Loucy (cell line): Measurements from ENCODE around the gene MED8.

Source experiments
- EZH2phosphoT487 ChIP-seq: fragments of 200-600 bp; IDR thresholded peaks from 2 replicates; pipeline ENCODE4 v1.6.1; 2018; ENCODE audit warnings: antibody characterized with exemption, mild to moderate bottlenecking, moderate library complexity, borderline replicate concordance
- TF ChIP-seq, protein P1 (sequence below): fragments of 200-600 bp; sonication (generic); conservative IDR thresholded peaks from 2 replicates; pipeline ENCODE4 v1.5.1; 2014; ENCODE audit warnings: mild to moderate bottlenecking, antibody characterized with exemption, low read length

DNA sequence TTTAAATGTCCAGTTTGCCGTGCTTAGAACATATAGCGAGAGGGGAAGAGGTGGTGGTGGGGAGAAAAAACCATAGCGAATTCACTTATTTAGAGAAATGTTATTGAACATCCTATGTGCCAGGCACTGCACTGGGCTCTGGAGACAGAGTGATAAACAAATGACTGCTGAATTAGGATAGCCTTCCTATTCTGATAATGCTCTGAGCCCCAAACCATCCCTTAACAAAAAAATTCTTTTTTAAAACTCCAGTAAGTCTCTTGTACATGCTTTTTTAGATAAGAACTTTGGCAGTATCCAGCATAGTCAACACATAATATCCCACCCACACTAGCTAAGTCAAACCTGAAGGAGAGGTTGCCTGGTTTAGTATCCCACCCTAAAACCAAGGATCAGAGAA is 8.6 kb upstream of the MED8 start:
- TF ChIP-seq, protein P1, sequence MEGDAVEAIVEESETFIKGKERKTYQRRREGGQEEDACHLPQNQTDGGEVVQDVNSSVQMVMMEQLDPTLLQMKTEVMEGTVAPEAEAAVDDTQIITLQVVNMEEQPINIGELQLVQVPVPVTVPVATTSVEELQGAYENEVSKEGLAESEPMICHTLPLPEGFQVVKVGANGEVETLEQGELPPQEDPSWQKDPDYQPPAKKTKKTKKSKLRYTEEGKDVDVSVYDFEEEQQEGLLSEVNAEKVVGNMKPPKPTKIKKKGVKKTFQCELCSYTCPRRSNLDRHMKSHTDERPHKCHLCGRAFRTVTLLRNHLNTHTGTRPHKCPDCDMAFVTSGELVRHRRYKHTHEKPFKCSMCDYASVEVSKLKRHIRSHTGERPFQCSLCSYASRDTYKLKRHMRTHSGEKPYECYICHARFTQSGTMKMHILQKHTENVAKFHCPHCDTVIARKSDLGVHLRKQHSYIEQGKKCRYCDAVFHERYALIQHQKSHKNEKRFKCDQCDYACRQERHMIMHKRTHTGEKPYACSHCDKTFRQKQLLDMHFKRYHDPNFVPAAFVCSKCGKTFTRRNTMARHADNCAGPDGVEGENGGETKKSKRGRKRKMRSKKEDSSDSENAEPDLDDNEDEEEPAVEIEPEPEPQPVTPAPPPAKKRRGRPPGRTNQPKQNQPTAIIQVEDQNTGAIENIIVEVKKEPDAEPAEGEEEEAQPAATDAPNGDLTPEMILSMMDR = no peak
- TF ChIP-seq EZH2phosphoT487 = no peak
